GM21825 (cell line): ENCODE results near the gene ADCY6.
A peak's percentile ranks its signal among the peaks of the same experiment; 100 is the strongest.
"Not testable (repeated sequence)": the region's sequence is repeated elsewhere in the genome, so short reads cannot be mapped to it uniquely, and the experiment has no call there.

Source experiments
- ATAC-seq: cut with Tn5 transposase; IDR thresholded peaks from one replicate; pipeline ENCODE4 v1.9.1; 2021; ENCODE audit warnings: mild to moderate bottlenecking, moderate library complexity; ENCODE audit not compliant: unreplicated experiment

The ADCY6 gene

GRCh38 chr12:48764521-48764920 lies 24.4 kb downstream of the ADCY6 start:
- no peak for ATAC-seq

GRCh38 chr12:48758737-48759136 lies 30.2 kb downstream of the ADCY6 start:
- no peak for ATAC-seq

GRCh38 chr12:48758186-48758585 lies 30.7 kb downstream of the ADCY6 start:
- ATAC-seq, result no peak

GRCh38 chr12:48750769-48751356 lies 38.0 kb downstream of the ADCY6 start:
- no peak for ATAC-seq

DNA sequence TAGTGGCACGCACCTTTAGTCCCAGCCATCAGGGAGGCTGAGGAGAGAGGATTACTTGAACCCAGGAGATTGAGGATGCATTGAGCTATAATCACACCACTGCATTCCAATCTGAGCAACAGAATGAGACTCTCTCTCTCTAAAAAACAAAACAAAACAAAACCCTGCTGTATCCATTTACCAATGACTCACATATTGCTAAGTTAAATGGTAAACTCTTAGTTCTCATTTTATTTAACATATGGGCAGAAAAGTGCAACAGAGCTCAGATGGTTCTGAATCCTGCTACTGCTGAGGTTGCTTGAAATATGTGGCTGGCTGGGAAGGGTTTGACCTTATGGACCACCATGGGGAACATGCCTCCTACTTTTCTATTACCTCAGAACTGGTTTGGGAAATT lies 38.7 kb downstream of the ADCY6 start:
- ATAC-seq, result no peak

- no peak for ATAC-seq
These were observed 44.5 kb downstream of the ADCY6 start for GRCh38 chr12:48744251-48745008.

DNA sequence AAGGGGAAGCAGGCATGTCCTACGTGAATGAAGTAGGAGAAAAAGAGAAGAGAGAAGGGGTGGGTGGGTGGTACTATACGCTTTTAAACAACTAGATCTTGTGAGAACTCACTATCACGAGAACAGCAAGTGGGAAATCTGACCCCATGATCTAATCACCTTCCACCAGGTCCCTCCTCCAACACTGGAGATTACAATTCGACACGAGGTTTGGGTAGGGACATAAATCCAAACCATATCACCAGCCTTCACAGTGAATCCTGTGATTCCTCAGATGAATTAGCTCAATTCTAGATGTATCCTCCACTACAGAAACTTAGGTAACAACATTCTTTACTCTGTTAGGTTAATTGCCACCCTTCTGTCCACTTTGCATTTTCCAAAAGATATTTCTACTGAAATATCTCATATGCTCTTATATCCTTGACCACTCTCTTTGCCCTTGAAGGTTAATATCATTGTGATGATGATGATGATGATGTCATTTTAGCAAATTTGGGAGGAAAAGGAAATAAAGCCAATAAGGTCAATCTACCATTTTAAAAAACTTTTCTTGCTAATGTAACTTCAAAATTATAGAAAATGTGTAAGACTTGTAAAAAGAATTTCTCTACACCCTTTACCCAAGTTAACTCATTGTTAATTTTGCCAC lies 49.1 kb downstream of the ADCY6 start:
- no peak for ATAC-seq

- ATAC-seq, result no peak
These were observed 52.4 kb downstream of the ADCY6 start for GRCh38 chr12:48736456-48736855.

- no peak for ATAC-seq
These were observed 60.1 kb downstream of the ADCY6 start for GRCh38 chr12:48728807-48729206.

- ATAC-seq, result not testable (repeated sequence)
These were observed 68.2 kb downstream of the ADCY6 start for GRCh38 chr12:48720737-48721136.

GRCh38 chr12:48720171-48720570 lies 68.7 kb downstream of the ADCY6 start:
- ATAC-seq, result not testable (repeated sequence)

- not testable (repeated sequence) for ATAC-seq
These were observed 69.9 kb downstream of the ADCY6 start for GRCh38 chr12:48719002-48719401.

DNA sequence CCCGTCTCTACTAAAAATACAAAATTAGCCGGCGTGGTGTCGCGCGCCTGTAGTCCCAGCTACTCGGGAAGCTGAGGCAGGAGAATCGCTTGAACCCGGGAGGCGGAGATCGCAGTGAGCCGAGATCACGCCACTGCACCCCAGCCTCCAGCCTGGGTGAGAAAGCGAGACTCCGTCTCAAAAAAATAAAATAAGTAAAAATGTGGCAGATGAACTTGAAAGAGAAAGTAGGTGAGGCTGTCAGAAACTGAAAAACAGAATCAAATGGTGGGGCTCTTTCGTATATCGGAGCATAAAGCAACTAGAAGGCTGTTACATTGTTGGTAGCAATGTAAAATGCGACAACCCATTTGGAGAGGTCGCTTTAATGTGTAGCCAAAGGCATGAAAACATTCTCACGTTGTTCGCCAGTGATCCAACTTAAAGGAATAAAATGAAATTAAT lies 71.6 kb downstream of the ADCY6 start:
- ATAC-seq, result no peak

DNA sequence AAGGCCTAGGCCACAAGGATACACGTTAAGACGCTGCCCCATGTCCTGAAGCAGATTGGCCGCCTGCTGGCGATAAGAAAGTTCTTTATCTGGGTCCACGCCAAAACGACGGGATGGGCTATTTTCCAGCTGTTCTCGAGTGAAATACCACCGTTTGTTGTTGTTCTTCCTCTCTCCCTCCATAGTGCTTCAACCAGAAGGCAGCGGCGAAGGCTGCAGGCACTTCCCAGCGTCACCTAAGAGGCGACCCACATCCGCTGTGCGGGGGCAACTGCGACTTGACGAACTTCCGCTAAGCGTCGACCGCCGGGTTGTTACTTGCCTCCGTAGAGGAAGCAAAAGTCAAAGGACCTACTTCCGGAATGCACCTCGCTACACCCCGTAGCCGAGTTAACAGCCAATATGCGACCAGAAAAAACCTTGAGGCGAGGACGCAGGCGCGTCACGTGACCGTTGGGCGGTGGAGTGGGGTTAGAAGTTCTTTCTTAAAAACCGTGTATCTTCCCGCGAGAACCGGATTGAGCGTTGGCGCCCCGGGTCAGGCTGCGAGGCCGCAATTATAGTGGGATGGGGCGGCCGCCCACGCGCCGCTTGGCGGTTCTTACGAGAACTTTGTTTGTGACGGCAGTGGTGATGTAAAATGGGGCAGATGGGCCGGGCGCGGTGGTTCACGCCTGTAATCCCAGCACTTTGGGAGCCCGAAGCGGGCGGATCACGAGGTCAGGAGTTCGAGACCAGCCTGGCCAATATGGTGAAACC lies 72.2 kb downstream of the ADCY6 start, which contains the start of gene CCNT1:
CCNT1 (minus strand) TSS at position 215 of the 759 bp plus-strand sequence; CDS start at position 183, 32 bp downstream.
- ATAC-seq, result peak; percentile 96
